Natural killer cell (primary cell): ENCODE data around the gene ORAI2. TPM values are rescaled to one million over a fixed set of nuclear protein-coding genes. Genes with fewer than 3 reads are reported as not detected.
"Not testable (repeated sequence)": the region's sequence is repeated elsewhere in the genome, so short reads cannot be mapped to it uniquely, and the experiment has no call there.

Source experiments
- ATAC-seq, 3 donors: fragments of 150-1000 bp in 2 of 3; fragments of 200-7000 bp in 1 of 3; cut with Tn5 transposase; 1 replicate in 1 of 3; 2 replicates in 2 of 3; pipeline ENCODE4 v1.10.0; 2021; ENCODE audit warnings: mild to moderate bottlenecking in 2 of 3, moderate library complexity in 2 of 3
- DNase-seq, 2 donors: peaks; one replicate each; pipeline versions ENCODE4 v3.0.0 to v3.0.0-alpha.2; 2013 to 2021; ENCODE audit warnings: mixed read lengths in 1 of 2
- H3K27ac ChIP-seq: one replicate; pipeline ENCODE4 v1.5.1; 2013; ENCODE audit warnings: mild to moderate bottlenecking, low read length
- H3K27me3 ChIP-seq: one replicate; pipeline ENCODE4 v1.6.1; 2013; ENCODE audit warnings: low read length; ENCODE audit not compliant: control insufficient read depth, insufficient read depth
- H3K36me3 ChIP-seq: one replicate; pipeline ENCODE4 v1.6.1; 2013; ENCODE audit warnings: low read length; ENCODE audit not compliant: control insufficient read depth, insufficient read depth
- H3K4me1 ChIP-seq: one replicate; pipeline ENCODE4 v1.6.1; 2013; ENCODE audit warnings: low read length; ENCODE audit not compliant: control insufficient read depth, insufficient read depth
- H3K4me3 ChIP-seq: one replicate; pipeline ENCODE4 v1.5.1; 2013; ENCODE audit warnings: low read length
- H3K9me3 ChIP-seq: one replicate; pipeline ENCODE4 v1.6.1; 2013; ENCODE audit warnings: low read length; ENCODE audit not compliant: control insufficient read depth, insufficient read depth
- H3K27ac Mint-ChIP-seq, 2 donors: one replicate each; pipeline ENCODE4 v1.8.0; 2022; ENCODE audit warnings: mild to moderate bottlenecking in 2 of 2, mixed read lengths in 2 of 2, moderate library complexity in 1 of 2
- H3K27me3 Mint-ChIP-seq, 2 donors: one replicate each; pipeline ENCODE4 v1.8.0; 2022; ENCODE audit warnings: low read depth in 2 of 2, mixed read lengths in 2 of 2
- H3K36me3 Mint-ChIP-seq: one replicate; pipeline ENCODE4 v1.8.0; 2022; ENCODE audit warnings: mixed read lengths
- H3K4me1 Mint-ChIP-seq, 2 donors: one replicate each; pipeline ENCODE4 v1.8.0; 2022; ENCODE audit warnings: mixed read lengths in 2 of 2
- H3K4me3 Mint-ChIP-seq: one replicate; pipeline ENCODE4 v1.8.0; 2022; ENCODE audit warnings: mild to moderate bottlenecking, moderate library complexity, mixed read lengths
- H3K9me3 Mint-ChIP-seq, 2 donors: one replicate each; pipeline ENCODE4 v1.8.0; 2022; ENCODE audit warnings: mixed read lengths in 2 of 2
- CTCF ChIP-seq: fragments of 200-600 bp; IDR thresholded peaks from one replicate; pipeline ENCODE4 v1.8.0; 2022; ENCODE audit warnings: antibody characterized with exemption
- WGBS: methylation state at CpG from one replicate; pipeline ENCODE4 v1.1.7; 2013; ENCODE audit warnings: missing lambda C conversion rate; ENCODE audit not compliant: insufficient coverage; 5-methylcytosine and 5-hydroxymethylcytosine counted together
- intact Hi-C: fragments of 100-400 bp; cut with micrococcal nuclease; formaldehyde crosslinking; loops from one replicate; pipeline ENCODE4 v1.14.2; 2022
- total RNA-seq, 4 donors: library from RNA; stranded (reverse); fragments of 120-200 nt in 1 of 4; gene quantifications; one replicate each; pipeline versions ENCODE4 v1.2.3 to v1.2.4, GENCODE V29; 2013 to 2022

The ORAI2 gene
- total RNA-seq, 3 donors from 2014 or later (not counting 1 experiment from before 2014, with no cell fraction given): 39.1 to 55.0 (median 41.3) TPM

- H3K4me1 ChIP-seq: no peaks in the 10 kb centered on the region
- no peaks in the 10 kb centered on the region for H3K27me3 ChIP-seq
- ATAC-seq: no peak
- no peak overlapping the region for H3K4me3 Mint-ChIP-seq
- H3K27ac ChIP-seq: no peak overlapping the region
- no peaks in the 10 kb centered on the region for H3K9me3 Mint-ChIP-seq
- no peaks in the 10 kb centered on the region for H3K36me3 Mint-ChIP-seq
- H3K9me3 ChIP-seq: no peaks in the 10 kb centered on the region
- H3K36me3 ChIP-seq: peaks cover 19% of the 10 kb centered on the region
- no peak for TF ChIP-seq CTCF
- peaks cover 0 to 4% of the 10 kb centered on the region in 2 donors for H3K4me1 Mint-ChIP-seq
- WGBS: 97% methylated on average over 6 of the region's 6 CpGs
- intact Hi-C loops: no loop called here
- H3K27ac Mint-ChIP-seq: no peak overlapping the region
- no peak for DNase-seq
- H3K27me3 Mint-ChIP-seq: no peaks in the 10 kb centered on the region
- H3K4me3 ChIP-seq: no peak overlapping the region
Measured at GRCh38 chr7:102452451-102452850, 19.1 kb downstream of the ORAI2 start.

DNA sequence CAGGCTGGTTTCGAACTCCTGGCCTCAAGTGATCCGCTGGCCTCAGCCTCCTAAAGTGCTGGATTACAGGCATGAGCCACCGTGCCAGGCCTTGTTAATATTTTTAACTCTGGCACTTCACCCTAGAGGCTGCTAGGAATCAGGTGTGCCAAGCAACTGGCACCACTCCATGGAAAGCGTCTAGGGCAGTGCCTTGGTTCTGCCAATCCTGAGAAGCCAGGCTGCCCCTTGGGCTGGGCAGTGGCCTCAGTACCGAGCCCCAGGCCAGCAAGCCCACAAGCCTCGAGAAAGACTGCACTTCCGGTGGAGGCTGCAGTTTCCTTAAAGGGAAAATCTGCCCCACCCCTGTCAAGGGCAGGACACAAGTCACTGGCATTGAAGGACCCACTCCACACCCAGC is 19.9 kb downstream of the ORAI2 start:
- Mint-ChIP-seq H3K4me3 (no peak overlapping the region), H3K9me3 (no peaks in the 10 kb centered on the region), H3K4me1 (peaks cover 0 to 4% of the 10 kb centered on the region in 2 donors), H3K36me3 (no peaks in the 10 kb centered on the region), H3K27ac (no peak overlapping the region), H3K27me3 (no peaks in the 10 kb centered on the region)
- Histone ChIP-seq H3K4me3 (no peak overlapping the region), H3K4me1 (no peaks in the 10 kb centered on the region), H3K27me3 (no peaks in the 10 kb centered on the region), H3K27ac (no peak overlapping the region), H3K9me3 (no peaks in the 10 kb centered on the region), H3K36me3 (peaks cover 20% of the 10 kb centered on the region)
- intact Hi-C loops: no loop called here
- ATAC-seq: no peak
- 92% methylated on average over 7 of the region's 7 CpGs for WGBS
- DNase-seq: no peak
- no peak for TF ChIP-seq CTCF

- Mint-ChIP-seq H3K27me3 (no peaks in the 10 kb centered on the region), H3K27ac (no peak overlapping the region), H3K36me3 (no peaks in the 10 kb centered on the region), H3K4me3 (no peak overlapping the region), H3K9me3 (no peaks in the 10 kb centered on the region), H3K4me1 (peaks cover 0 to 4% of the 10 kb centered on the region in 2 donors)
- Histone ChIP-seq H3K4me1 (no peaks in the 10 kb centered on the region), H3K36me3 (peaks cover 23% of the 10 kb centered on the region), H3K27me3 (no peaks in the 10 kb centered on the region), H3K4me3 (no peak overlapping the region), H3K9me3 (no peaks in the 10 kb centered on the region), H3K27ac (no peak overlapping the region)
- WGBS: 86% methylated on average over 12 of the region's 12 CpGs
- DNase-seq (no peak), ATAC-seq (no peak)
- intact Hi-C loops: no loop called here
- TF ChIP-seq CTCF: no peak
Measured at GRCh38 chr7:102454468-102454867, 21.1 kb downstream of the ORAI2 start.

GRCh38 chr7:102454932-102455331 is 21.6 kb downstream of the ORAI2 start:
- H3K4me3 ChIP-seq, H3K27ac Mint-ChIP-seq, H3K4me1 ChIP-seq, H3K27me3 Mint-ChIP-seq, H3K36me3 Mint-ChIP-seq, H3K4me1 Mint-ChIP-seq, H3K9me3 ChIP-seq, H3K27me3 ChIP-seq, intact Hi-C loops, H3K9me3 Mint-ChIP-seq, DNase-seq, H3K27ac ChIP-seq, ATAC-seq, H3K4me3 Mint-ChIP-seq: not testable (repeated sequence)
- 89% methylated on average over 10 of the region's 10 CpGs for WGBS
- peaks cover 23% of the 10 kb centered on the region for H3K36me3 ChIP-seq
